HG03159 (cell line): Measurements from ENCODE around the gene GTSE1.
A peak's percentile ranks its signal among the peaks of the same experiment; 100 is the strongest.

Experiments used
- ATAC-seq: cut with Tn5 transposase; IDR thresholded peaks from one replicate; pipeline ENCODE4 v1.9.1; 2021; ENCODE audit warnings: mild to moderate bottlenecking, moderate library complexity; ENCODE audit not compliant: unreplicated experiment

GTSE1 gene

GRCh38 chr22:46326066-46326680, 29.5 kb downstream of the GTSE1 start:
- no peak for ATAC-seq

GRCh38 chr22:46327691-46328465, 31.2 kb downstream of the GTSE1 start:
- no peak for ATAC-seq

- ATAC-seq, result no peak
These were observed 32.1 kb downstream of the GTSE1 start for GRCh38 chr22:46328797-46329196.

GRCh38 chr22:46329616-46330015, 32.9 kb downstream of the GTSE1 start:
- ATAC-seq, result no peak

GRCh38 chr22:46330426-46330825, 33.8 kb downstream of the GTSE1 start:
- no peak for ATAC-seq

GRCh38 chr22:46331496-46331895, 34.8 kb downstream of the GTSE1 start:
- ATAC-seq, result no peak

- ATAC-seq, result peak; percentile 70
These were observed 38.8 kb downstream of the GTSE1 start, which contains the start of gene TRMU for GRCh38 chr22:46335201-46336118. TSS of gene TRMU (plus strand) at chr22:46335714. CDS start at chr22:46335765, 51 bp downstream.

GRCh38 chr22:46336119-46337078, 39.7 kb downstream of the GTSE1 start:
- peak; percentile 12 for ATAC-seq

GRCh38 chr22:46337870-46338269, 41.2 kb downstream of the GTSE1 start:
- no peak for ATAC-seq

- no peak for ATAC-seq
These were observed 42.0 kb downstream of the GTSE1 start for GRCh38 chr22:46338636-46339035.

- ATAC-seq, result no peak
These were observed 43.3 kb downstream of the GTSE1 start for GRCh38 chr22:46339956-46340355.

GRCh38 chr22:46340676-46341075, 44.0 kb downstream of the GTSE1 start:
- ATAC-seq, result no peak

GRCh38 chr22:46346680-46347405, 50.2 kb downstream of the GTSE1 start:
- no peak for ATAC-seq

GRCh38 chr22:46347646-46348045, 51.0 kb downstream of the GTSE1 start:
- ATAC-seq, result no peak

- no peak for ATAC-seq
These were observed 51.5 kb downstream of the GTSE1 start for GRCh38 chr22:46348099-46348695.

- ATAC-seq, result no peak
These were observed 52.6 kb downstream of the GTSE1 start for GRCh38 chr22:46349238-46349637.

- no peak for ATAC-seq
These were observed 53.0 kb downstream of the GTSE1 start for GRCh38 chr22:46349681-46350080.

- no peak for ATAC-seq
These were observed 53.5 kb downstream of the GTSE1 start for GRCh38 chr22:46350121-46350520.

- no peak for ATAC-seq
These were observed 54.0 kb downstream of the GTSE1 start for GRCh38 chr22:46350646-46351045.
